Left lung (tissue), 10 donors: ENCODE data around the gene SLC5A4. TPM values are rescaled to one million over a fixed set of nuclear protein-coding genes. Genes with fewer than 3 reads are reported as not detected.

ENCODE experiments used
- ATAC-seq: fragments of 200-7000 bp; cut with Tn5 transposase; one replicate; pipeline ENCODE4 v1.9.1; 2020; ENCODE audit warnings: moderate library complexity
- DNase-seq, 4 donors: peaks; one replicate each; pipeline ENCODE4 v3.0.0-alpha.2; 2013 to 2020
- H3K27ac ChIP-seq, 2 donors: fragments of 200-600 bp; sonication (generic) in 1 of 2; one replicate each; pipeline versions ENCODE4 v1.5.0 to v1.8.0; 2020 to 2021
- H3K27me3 ChIP-seq, 2 donors: fragments of 200-600 bp; sonication (generic) in 1 of 2; one replicate each; pipeline versions ENCODE4 v1.5.0 to v1.8.0; 2020 to 2021
- H3K36me3 ChIP-seq, 2 donors: fragments of 200-600 bp; sonication (generic) in 1 of 2; one replicate each; pipeline versions ENCODE4 v1.5.0 to v1.8.0; 2020 to 2021
- H3K4me1 ChIP-seq, 2 donors: fragments of 200-600 bp; one replicate each; pipeline ENCODE4 v1.8.0; 2021
- H3K4me3 ChIP-seq, 2 donors: fragments of 200-600 bp; sonication (generic) in 1 of 2; one replicate each; pipeline versions ENCODE4 v1.5.0 to v1.8.0; 2020 to 2021; ENCODE audit warnings: mild to moderate bottlenecking in 1 of 2
- H3K9me3 ChIP-seq, 2 donors: fragments of 200-600 bp; sonication (generic) in 1 of 2; one replicate each; pipeline versions ENCODE4 v1.5.0 to v1.8.0; 2020 to 2021
- intact Hi-C, 2 donors: fragments of 100-400 bp; cut with DNase I; formaldehyde crosslinking; loops; one replicate each; pipeline versions ENCODE4 v1.11.2 to v1.14.2; 2022
- polyA plus RNA-seq, 6 donors: library from polyadenylated mRNA; unstranded; fragments of 120-200 nt; gene quantifications; one replicate each; pipeline ENCODE4 v1.2.1, GENCODE V29; 2013; ENCODE audit not compliant: insufficient read length in 6 of 6
- total RNA-seq, 2 donors: library from RNA; stranded (reverse); fragmentation: NEBNext Ultra II Directional; extraction: Animal tissue kit (Norgen Biotek cat#: 25700); gene quantifications; one replicate each; pipeline ENCODE4 v1.2.1, GENCODE V29; 2021
- TF ChIP-seq, protein P1 (sequence below), 2 donors: fragments of 200-600 bp; sonication (generic) in 1 of 2; IDR thresholded peaks; one replicate each; pipeline versions ENCODE4 v1.5.0 to v1.8.0; 2021; ENCODE audit warnings: antibody characterized with exemption in 2 of 2
- donor health status: DM: no; HTN: yes; CAD: no.
- donor health status: DM: no; HTN: no; CAD: no.

SLC5A4 gene
- total and polyA plus RNA-seq, 8 donors = 0.58 to 3.5 (median 0.98) TPM

DNA sequence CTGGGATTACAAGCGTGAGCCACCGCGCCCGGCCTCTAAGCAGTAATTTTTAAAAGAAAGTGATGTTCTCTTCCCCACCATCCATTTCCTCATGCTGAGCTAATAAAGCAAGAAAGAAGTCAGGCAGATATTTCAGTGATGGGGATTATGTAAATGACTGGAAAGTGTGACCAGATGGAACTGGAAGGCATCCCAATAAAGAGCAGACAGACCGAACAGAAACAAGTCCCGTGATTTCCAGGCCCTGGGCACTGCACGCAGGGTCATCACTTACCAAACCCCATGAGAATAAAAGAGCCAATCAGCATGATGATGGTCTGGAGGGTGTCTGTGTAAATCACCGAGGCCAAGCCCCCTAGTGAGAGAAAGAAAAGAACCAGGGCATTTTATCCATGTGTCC, 18.2 kb downstream of the SLC5A4 start:
- no peaks in the 10 kb centered on the region for H3K27me3 ChIP-seq
- no peaks in the 10 kb centered on the region for H3K9me3 ChIP-seq
- DNase-seq = no peak
- TF ChIP-seq, protein P1, sequence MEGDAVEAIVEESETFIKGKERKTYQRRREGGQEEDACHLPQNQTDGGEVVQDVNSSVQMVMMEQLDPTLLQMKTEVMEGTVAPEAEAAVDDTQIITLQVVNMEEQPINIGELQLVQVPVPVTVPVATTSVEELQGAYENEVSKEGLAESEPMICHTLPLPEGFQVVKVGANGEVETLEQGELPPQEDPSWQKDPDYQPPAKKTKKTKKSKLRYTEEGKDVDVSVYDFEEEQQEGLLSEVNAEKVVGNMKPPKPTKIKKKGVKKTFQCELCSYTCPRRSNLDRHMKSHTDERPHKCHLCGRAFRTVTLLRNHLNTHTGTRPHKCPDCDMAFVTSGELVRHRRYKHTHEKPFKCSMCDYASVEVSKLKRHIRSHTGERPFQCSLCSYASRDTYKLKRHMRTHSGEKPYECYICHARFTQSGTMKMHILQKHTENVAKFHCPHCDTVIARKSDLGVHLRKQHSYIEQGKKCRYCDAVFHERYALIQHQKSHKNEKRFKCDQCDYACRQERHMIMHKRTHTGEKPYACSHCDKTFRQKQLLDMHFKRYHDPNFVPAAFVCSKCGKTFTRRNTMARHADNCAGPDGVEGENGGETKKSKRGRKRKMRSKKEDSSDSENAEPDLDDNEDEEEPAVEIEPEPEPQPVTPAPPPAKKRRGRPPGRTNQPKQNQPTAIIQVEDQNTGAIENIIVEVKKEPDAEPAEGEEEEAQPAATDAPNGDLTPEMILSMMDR (IDR thresholded peaks at IDR 0.05) = no peak
- no peaks in the 10 kb centered on the region for H3K36me3 ChIP-seq
- H3K4me3 ChIP-seq = no peak overlapping the region
- intact Hi-C loops = no loop called here
- ATAC-seq = no peak
- H3K4me1 ChIP-seq = no peaks in the 10 kb centered on the region
- no peak overlapping the region for H3K27ac ChIP-seq

DNA sequence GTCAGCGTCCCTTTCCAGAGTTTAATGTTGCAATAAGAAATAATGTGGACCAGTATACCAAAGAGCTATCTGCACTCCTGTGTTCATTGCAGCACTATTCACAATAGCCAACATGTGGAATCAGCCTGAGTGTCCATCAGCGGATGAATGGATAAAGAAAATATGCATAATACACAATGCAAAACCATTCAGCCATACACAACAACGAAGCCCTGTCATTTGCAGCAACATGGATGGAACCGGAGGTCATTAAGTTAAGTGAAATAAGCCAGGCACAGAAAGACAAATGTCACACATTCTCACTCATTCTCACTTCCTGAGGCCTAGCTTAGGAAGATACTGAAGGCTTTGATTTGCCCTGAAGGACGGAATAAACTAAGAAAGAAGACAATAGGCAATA, 22.1 kb downstream of the SLC5A4 start:
- TF ChIP-seq, protein P1 (IDR thresholded peaks at IDR 0.05) = no peak
- ATAC-seq (no peak), DNase-seq (no peak)
- H3K4me3 ChIP-seq = no peak overlapping the region
- no peaks in the 10 kb centered on the region for H3K27me3 ChIP-seq
- intact Hi-C loops = no loop called here
- no peaks in the 10 kb centered on the region for H3K36me3 ChIP-seq
- H3K27ac ChIP-seq = no peak overlapping the region
- H3K9me3 ChIP-seq = no peaks in the 10 kb centered on the region
- no peaks in the 10 kb centered on the region for H3K4me1 ChIP-seq

DNA sequence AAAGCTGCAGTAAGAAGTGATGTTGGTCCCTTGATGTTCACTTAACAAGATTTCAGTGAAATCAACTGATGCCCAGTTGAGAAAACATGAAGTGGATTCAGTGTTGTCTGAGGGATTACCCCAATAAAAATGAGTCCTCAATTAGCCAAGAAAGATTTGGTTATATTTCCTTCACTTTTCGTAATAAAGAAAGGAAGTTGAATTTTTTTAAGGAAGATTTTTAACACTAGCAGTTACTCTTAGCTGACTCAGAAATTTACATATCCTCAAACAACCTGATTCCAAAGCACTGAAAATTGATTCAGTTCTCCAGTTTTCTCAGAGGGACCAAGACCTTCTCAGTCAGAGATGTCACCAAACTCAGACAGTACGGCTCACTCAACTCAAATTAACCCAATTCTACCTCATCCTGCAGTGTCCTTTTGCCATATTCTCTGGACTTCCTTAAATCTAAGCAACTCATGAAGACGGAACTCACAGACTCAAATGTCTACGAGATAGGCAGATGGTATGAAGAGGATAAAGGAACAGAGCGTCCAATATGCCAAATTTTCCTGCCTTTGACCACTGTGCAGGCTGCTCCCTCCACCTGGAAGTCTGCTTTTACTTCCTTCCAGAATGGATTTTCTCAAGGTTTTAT, 22.8 kb downstream of the SLC5A4 start:
- TF ChIP-seq, protein P1 (IDR thresholded peaks at IDR 0.05) = no peak
- ATAC-seq (no peak), DNase-seq (no peak)
- Histone ChIP-seq H3K9me3 (no peaks in the 10 kb centered on the region), H3K27ac (no peak overlapping the region), H3K36me3 (no peaks in the 10 kb centered on the region), H3K4me1 (no peaks in the 10 kb centered on the region), H3K4me3 (no peak overlapping the region), H3K27me3 (no peaks in the 10 kb centered on the region)
- intact Hi-C loops = no loop called here

DNA sequence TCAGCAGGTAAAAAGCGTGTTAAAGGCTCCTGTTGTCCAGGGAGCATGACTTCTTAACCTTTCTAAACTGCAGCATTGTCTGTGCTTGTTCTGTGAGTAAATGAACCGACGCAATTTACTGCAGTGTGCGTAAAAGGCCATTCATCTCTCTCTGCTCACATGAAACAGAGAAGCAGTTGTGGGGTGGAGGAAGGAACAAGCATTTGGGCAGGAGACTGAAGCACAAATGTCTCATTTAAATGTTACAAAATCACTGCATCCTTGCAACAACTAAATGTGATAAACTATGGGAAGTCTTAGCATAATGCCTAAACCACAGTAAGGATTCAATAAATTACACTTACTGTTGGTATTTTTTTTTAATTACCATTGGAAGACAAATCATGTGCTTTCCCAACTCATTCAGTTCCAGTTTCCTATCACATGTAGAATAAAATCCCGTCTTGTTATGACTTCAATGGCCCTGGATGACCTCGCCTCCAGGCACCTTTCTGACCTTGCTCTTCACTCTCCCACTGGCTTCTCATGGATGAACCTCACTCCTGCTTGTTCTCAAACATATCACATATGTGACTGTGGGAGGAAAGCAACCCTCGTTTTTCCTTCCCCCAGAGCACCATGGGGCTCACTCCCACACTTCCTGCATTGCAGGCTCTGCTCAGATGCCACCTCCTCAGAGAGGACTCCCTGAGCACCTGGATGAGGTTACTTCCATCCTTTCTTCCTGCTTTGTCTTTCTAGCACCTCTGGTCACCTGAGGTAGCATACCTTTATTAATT, 28.6 kb downstream of the SLC5A4 start:
- ATAC-seq (peak; percentile 39), DNase-seq (no peak)
- no peaks in the 10 kb centered on the region for H3K27me3 ChIP-seq
- H3K27ac ChIP-seq = no peak overlapping the region
- H3K4me3 ChIP-seq = no peak overlapping the region
- intact Hi-C loops = no loop called here
- TF ChIP-seq, protein P1 (IDR thresholded peaks at IDR 0.05) = no peak
- no peaks in the 10 kb centered on the region for H3K4me1 ChIP-seq
- no peaks in the 10 kb centered on the region for H3K36me3 ChIP-seq
- H3K9me3 ChIP-seq = no peaks in the 10 kb centered on the region

DNA sequence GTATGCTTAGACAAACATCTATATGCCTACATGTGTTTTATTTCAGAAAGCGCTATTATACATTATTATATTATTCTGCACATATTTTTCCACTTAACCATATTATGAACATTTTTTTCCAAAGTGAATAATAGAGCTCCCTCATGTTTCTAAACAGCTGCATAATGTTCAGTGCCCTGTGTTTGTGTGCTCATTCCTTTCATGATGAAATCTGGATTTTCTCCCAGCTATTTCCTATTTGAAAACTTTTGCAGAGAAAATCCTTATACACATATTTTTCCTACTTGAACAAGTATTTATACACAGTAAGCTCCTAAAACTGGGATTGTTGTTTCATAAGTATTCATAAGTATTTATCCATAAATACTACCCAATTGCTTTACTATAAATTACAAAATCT, 32.2 kb downstream of the SLC5A4 start:
- DNase-seq (peak in 1 of 4 donors; percentile 41), ATAC-seq (no peak)
- no peaks in the 10 kb centered on the region for H3K9me3 ChIP-seq
- TF ChIP-seq, protein P1 (IDR thresholded peaks at IDR 0.05) = no peak
- intact Hi-C loops = no loop called here
- no peaks in the 10 kb centered on the region for H3K36me3 ChIP-seq
- no peaks in the 10 kb centered on the region for H3K27me3 ChIP-seq
- H3K4me1 ChIP-seq = peaks cover 0 to 3% of the 10 kb centered on the region in 2 donors
- no peak overlapping the region for H3K4me3 ChIP-seq
- H3K27ac ChIP-seq = no peak overlapping the region
